Upper lobe of left lung (tissue), 6 donors: Measurements from ENCODE around the gene MIA. TPM values are rescaled to one million over a fixed set of nuclear protein-coding genes. Genes with fewer than 3 reads are reported as not detected.

Experiments used
- ATAC-seq, 2 donors: fragments of 200-7000 bp; cut with Tn5 transposase; one replicate each; pipeline ENCODE4 v1.9.1; 2022; ENCODE audit warnings: mild to moderate bottlenecking in 2 of 2, moderate library complexity in 2 of 2; ENCODE audit not compliant: low FRiP score in 2 of 2
- DNase-seq, 2 donors: peaks; one replicate each; pipeline ENCODE4 v3.0.0-alpha.2; 2019 to 2020
- H3K27ac ChIP-seq, 4 donors: fragments of 200-600 bp; sonication (generic); one replicate each; pipeline ENCODE4 v1.5.1; 2016 to 2019
- H3K27me3 ChIP-seq, 4 donors: fragments of 200-600 bp; sonication (generic); one replicate each; pipeline ENCODE4 v1.5.1; 2017 to 2019
- H3K36me3 ChIP-seq, 4 donors: fragments of 200-600 bp; sonication (generic); one replicate each; pipeline ENCODE4 v1.5.1; 2016 to 2019
- H3K4me1 ChIP-seq, 4 donors: fragments of 200-600 bp; sonication (generic); one replicate each; pipeline ENCODE4 v1.5.1; 2018 to 2019
- H3K4me3 ChIP-seq, 4 donors: fragments of 200-600 bp; sonication (generic); one replicate each; pipeline ENCODE4 v1.5.1; 2017 to 2019; ENCODE audit warnings: mild to moderate bottlenecking in 2 of 4, moderate library complexity in 1 of 4
- H3K9me3 ChIP-seq, 4 donors: fragments of 200-600 bp; sonication (generic); one replicate each; pipeline ENCODE4 v1.5.1; 2018 to 2019
- EP300 ChIP-seq, 4 donors: sonication (generic); formaldehyde crosslinking; IDR thresholded peaks; one replicate each; pipeline ENCODE4 v1.5.1; 2017; ENCODE audit warnings: antibody characterized with exemption in 4 of 4, control low read depth in 2 of 4
- POLR2A ChIP-seq, 4 donors: fragments of 450-650 bp; IDR thresholded peaks; one replicate each; pipeline ENCODE4 v1.5.1; 2016 to 2017; ENCODE audit warnings: antibody characterized with exemption in 4 of 4, mild to moderate bottlenecking in 2 of 4
- POLR2AphosphoS5 ChIP-seq, 2 donors: sonication (generic); formaldehyde crosslinking; IDR thresholded peaks; one replicate each; pipeline ENCODE4 v1.5.1; 2017; ENCODE audit warnings: antibody characterized with exemption in 2 of 2
- WGBS, 2 donors: methylation state at CpG; one replicate each; pipeline ENCODE4 v1.1.5; 2017 to 2018; 5-methylcytosine and 5-hydroxymethylcytosine counted together
- total RNA-seq, 6 donors: library from RNA; depleted of rRNA in 4 of 6; stranded (reverse); fragments of >200 nt in 4 of 6; gene quantifications; one replicate each; pipeline versions ENCODE4 v1.1.0 to v1.2.1, GENCODE V29; 2016 to 2021
- TF ChIP-seq, protein P1 (sequence below), 6 experiments: fragments of 450-650 bp in 4 of 6; fragments of 200-600 bp in 2 of 6; sonication (generic) in 2 of 6; IDR thresholded peaks; one replicate each; pipeline ENCODE4 v1.5.1; 2016 to 2019; ENCODE audit warnings: antibody characterized with exemption in 6 of 6
- donor health status: DM: no; HTN: no; CAD: no; lungs with moderate emphysema.
- donor health status: DM: no; HTN: yes; CAD: no; lungs with severe emphysema.

Gene MIA
- total RNA-seq, 6 donors from 2014 or later, result 1.2 to 5.2 (median 2.1) TPM; not detected in 3

- TF ChIP-seq, protein P1, sequence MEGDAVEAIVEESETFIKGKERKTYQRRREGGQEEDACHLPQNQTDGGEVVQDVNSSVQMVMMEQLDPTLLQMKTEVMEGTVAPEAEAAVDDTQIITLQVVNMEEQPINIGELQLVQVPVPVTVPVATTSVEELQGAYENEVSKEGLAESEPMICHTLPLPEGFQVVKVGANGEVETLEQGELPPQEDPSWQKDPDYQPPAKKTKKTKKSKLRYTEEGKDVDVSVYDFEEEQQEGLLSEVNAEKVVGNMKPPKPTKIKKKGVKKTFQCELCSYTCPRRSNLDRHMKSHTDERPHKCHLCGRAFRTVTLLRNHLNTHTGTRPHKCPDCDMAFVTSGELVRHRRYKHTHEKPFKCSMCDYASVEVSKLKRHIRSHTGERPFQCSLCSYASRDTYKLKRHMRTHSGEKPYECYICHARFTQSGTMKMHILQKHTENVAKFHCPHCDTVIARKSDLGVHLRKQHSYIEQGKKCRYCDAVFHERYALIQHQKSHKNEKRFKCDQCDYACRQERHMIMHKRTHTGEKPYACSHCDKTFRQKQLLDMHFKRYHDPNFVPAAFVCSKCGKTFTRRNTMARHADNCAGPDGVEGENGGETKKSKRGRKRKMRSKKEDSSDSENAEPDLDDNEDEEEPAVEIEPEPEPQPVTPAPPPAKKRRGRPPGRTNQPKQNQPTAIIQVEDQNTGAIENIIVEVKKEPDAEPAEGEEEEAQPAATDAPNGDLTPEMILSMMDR (IDR thresholded peaks at IDR 0.05), result no peak
- TF ChIP-seq POLR2A (IDR thresholded peaks at IDR 0.05) (no peak), EP300 (IDR thresholded peaks at IDR 0.05) (no peak), POLR2AphosphoS5 (IDR thresholded peaks at IDR 0.05) (no peak)
- Histone ChIP-seq H3K9me3 (no peaks in the 10 kb centered on the region), H3K27me3 (no peaks in the 10 kb centered on the region), H3K27ac (peak overlapping the region in 2 of 4 donors; percentile 37 to 61), H3K4me3 (no peak overlapping the region), H3K36me3 (peaks cover 14 to 49% (median 30%) of the 10 kb centered on the region in 4 donors), H3K4me1 (peaks cover 50 to 57% (median 51%) of the 10 kb centered on the region in 4 donors)
- DNase-seq (no peak), ATAC-seq (no peak)
- 79 to 100% methylated on average over 3 of the region's 3 CpGs for WGBS, 2 donors
These were observed 20.1 kb upstream of the MIA start for GRCh38 chr19:40755248-40755624.

DNA sequence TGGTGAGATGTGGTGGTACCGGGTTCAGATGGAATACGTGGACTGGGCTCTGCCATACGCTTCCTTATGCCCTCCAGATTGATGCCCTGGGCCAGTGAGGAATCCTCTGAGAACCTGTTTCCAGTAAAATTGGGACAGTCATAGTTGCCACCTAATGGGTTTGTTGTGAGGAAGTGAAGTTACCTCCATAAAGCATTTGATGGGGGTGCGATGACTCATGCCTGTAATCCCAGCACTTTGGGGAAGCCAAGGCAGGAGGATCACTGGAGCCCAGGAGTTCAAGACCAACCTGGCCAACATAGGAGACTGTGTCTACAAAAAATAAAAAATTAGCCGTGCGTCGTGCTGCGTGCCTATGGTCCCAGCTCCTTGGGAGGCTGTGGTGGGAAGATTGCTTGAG lies 19.5 kb upstream of the MIA start:
- no peaks in the 10 kb centered on the region for H3K27me3 ChIP-seq
- H3K4me3 ChIP-seq, result no peak overlapping the region
- DNase-seq (no peak), ATAC-seq (no peak)
- no peak for TF ChIP-seq POLR2AphosphoS5 (IDR thresholded peaks at IDR 0.05)
- no peak for TF ChIP-seq EP300 (IDR thresholded peaks at IDR 0.05)
- TF ChIP-seq, protein P1 (IDR thresholded peaks at IDR 0.05), result no peak
- TF ChIP-seq POLR2A (IDR thresholded peaks at IDR 0.05), result no peak
- H3K36me3 ChIP-seq, result peaks cover 19 to 54% (median 35%) of the 10 kb centered on the region in 4 donors
- H3K9me3 ChIP-seq, result no peaks in the 10 kb centered on the region
- peak overlapping the region in 1 of 4 donors; percentile 42 for H3K27ac ChIP-seq
- 98 to 99% methylated on average over 5 to 8 of the region's 8 CpGs for WGBS, 2 donors
- peaks cover 50 to 57% (median 52%) of the 10 kb centered on the region in 4 donors for H3K4me1 ChIP-seq

DNA sequence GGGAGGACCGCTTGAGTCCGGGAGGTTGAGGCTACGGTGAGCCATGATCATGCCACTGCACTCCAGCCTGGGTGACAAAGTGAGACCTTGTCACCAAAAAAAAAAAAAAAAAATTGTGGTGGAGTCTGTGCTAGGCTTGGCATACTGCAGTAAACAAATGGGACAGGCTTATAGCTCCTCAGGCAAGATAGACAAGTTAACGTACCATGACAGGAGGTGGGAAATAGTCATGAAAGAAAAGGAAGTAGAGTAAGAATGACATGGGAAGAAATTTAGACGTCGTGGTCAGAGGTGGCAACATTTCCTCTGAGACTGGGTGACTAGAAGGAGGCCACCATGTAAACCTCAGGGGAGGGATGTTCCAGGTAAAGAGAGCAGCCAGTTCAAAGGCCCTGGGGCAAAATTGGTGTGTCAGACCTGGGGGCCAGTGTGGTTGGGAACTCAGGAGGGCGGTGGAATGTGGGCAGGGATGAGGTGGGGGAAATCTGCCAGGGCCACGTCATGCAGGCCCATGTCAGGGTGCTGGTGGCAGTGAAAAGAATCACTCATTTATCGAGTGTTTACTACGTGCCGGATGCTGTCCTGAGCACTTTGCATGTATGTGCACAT lies 18.7 kb upstream of the MIA start:
- no peak for DNase-seq
- 63 to 77% methylated on average over 10 to 11 of the region's 11 CpGs for WGBS, 2 donors
- peaks cover 20 to 61% (median 43%) of the 10 kb centered on the region in 4 donors for H3K36me3 ChIP-seq
- no peak for ATAC-seq
- no peak overlapping the region for H3K4me3 ChIP-seq
- H3K9me3 ChIP-seq, result no peaks in the 10 kb centered on the region
- no peaks in the 10 kb centered on the region for H3K27me3 ChIP-seq
- TF ChIP-seq, protein P1 (IDR thresholded peaks at IDR 0.05), result no peak
- TF ChIP-seq POLR2AphosphoS5 (IDR thresholded peaks at IDR 0.05) (no peak), POLR2A (IDR thresholded peaks at IDR 0.05) (no peak), EP300 (IDR thresholded peaks at IDR 0.05) (no peak)
- H3K27ac ChIP-seq, result peak overlapping the region in 2 of 4 donors; percentile 9 to 42
- peaks cover 50 to 57% (median 53%) of the 10 kb centered on the region in 4 donors for H3K4me1 ChIP-seq

- H3K27ac ChIP-seq, result no peak overlapping the region
- WGBS, 2 donors, result 96% methylated on average over 3 of the region's 3 CpGs
- no peaks in the 10 kb centered on the region for H3K9me3 ChIP-seq
- no peak for DNase-seq
- peaks cover 34 to 42% (median 37%) of the 10 kb centered on the region in 4 donors for H3K4me1 ChIP-seq
- H3K4me3 ChIP-seq, result no peak overlapping the region
- peaks cover 38 to 80% (median 62%) of the 10 kb centered on the region in 4 donors for H3K36me3 ChIP-seq
- H3K27me3 ChIP-seq, result no peaks in the 10 kb centered on the region
- no peak for ATAC-seq
- TF ChIP-seq EP300 (IDR thresholded peaks at IDR 0.05) (no peak), POLR2AphosphoS5 (IDR thresholded peaks at IDR 0.05) (no peak), POLR2A (IDR thresholded peaks at IDR 0.05) (no peak)
- TF ChIP-seq, protein P1 (IDR thresholded peaks at IDR 0.05), result no peak
These were observed 16.8 kb upstream of the MIA start for GRCh38 chr19:40758491-40758890.

- peaks cover 26 to 35% (median 28%) of the 10 kb centered on the region in 4 donors for H3K4me1 ChIP-seq
- no peak for DNase-seq
- WGBS, 2 donors, result 95 to 98% methylated on average over 12 to 13 of the region's 13 CpGs
- peaks cover 43 to 85% (median 71%) of the 10 kb centered on the region in 4 donors for H3K36me3 ChIP-seq
- TF ChIP-seq, protein P1 (IDR thresholded peaks at IDR 0.05), result no peak
- TF ChIP-seq POLR2A (IDR thresholded peaks at IDR 0.05) (no peak), EP300 (IDR thresholded peaks at IDR 0.05) (no peak), POLR2AphosphoS5 (IDR thresholded peaks at IDR 0.05) (no peak)
- H3K27me3 ChIP-seq, result no peaks in the 10 kb centered on the region
- no peak for ATAC-seq
- H3K4me3 ChIP-seq, result no peak overlapping the region
- H3K27ac ChIP-seq, result no peak overlapping the region
- H3K9me3 ChIP-seq, result no peaks in the 10 kb centered on the region
These were observed 16.0 kb upstream of the MIA start for GRCh38 chr19:40759352-40759751.
